ENCODE results near the gene CDC7. TPM values are rescaled to one million over a fixed set of nuclear protein-coding genes. Genes with fewer than 3 reads are reported as not detected.

Gene CDC7
- total RNA-seq, 1 donor from 2014 or later, result 4.3 TPM

DNA sequence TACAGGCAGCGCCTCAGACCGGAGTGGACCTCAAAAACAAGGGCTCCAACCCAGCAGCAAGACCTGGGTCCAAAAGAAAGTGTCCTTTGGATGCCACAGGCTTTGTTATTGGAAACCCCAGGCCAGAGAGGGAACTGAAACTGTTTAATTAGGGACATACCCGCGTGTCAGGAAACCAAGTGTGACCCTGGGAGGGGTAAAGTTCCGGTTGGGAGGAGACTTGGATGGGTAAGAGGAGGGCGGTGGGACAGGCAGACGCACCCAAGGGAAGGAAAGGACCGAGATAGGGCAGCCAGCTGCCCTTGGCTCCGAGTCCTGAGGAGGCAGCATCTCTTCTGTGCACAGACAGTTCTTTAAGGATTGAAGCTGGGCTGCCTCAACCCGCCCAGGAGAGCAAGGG, 71.4 kb downstream of the CDC7 start:
- Mint-ChIP-seq H3K9me3 (ENCODE audit: unreplicated experiment) (no peaks in the 10 kb centered on the region), H3K4me1 (ENCODE audit: unreplicated experiment) (peaks cover 35% of the 10 kb centered on the region), H3K27ac (ENCODE audit: unreplicated experiment) (no peak overlapping the region), H3K27me3 (ENCODE audit: unreplicated experiment) (no peaks in the 10 kb centered on the region), H3K36me3 (ENCODE audit: unreplicated experiment) (no peaks in the 10 kb centered on the region), H3K4me3 (ENCODE audit: unreplicated experiment) (no peak overlapping the region)
- DNase-seq (ENCODE audit: extremely low spot score, unreplicated experiment), result no peak
- TF ChIP-seq, protein P1, sequence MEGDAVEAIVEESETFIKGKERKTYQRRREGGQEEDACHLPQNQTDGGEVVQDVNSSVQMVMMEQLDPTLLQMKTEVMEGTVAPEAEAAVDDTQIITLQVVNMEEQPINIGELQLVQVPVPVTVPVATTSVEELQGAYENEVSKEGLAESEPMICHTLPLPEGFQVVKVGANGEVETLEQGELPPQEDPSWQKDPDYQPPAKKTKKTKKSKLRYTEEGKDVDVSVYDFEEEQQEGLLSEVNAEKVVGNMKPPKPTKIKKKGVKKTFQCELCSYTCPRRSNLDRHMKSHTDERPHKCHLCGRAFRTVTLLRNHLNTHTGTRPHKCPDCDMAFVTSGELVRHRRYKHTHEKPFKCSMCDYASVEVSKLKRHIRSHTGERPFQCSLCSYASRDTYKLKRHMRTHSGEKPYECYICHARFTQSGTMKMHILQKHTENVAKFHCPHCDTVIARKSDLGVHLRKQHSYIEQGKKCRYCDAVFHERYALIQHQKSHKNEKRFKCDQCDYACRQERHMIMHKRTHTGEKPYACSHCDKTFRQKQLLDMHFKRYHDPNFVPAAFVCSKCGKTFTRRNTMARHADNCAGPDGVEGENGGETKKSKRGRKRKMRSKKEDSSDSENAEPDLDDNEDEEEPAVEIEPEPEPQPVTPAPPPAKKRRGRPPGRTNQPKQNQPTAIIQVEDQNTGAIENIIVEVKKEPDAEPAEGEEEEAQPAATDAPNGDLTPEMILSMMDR (IDR thresholded peaks at IDR 0.05), result no peak

Other genes starting within 250 kb of the CDC7 start
- 0.29 and 0.35 TPM in 2 replicates for gene HFM1, start 96.0 kb upstream of the CDC7 start, total RNA-seq